Panc1 (cell line): ENCODE results near the gene INPP5A. TPM values are rescaled to one million over a fixed set of nuclear protein-coding genes. Genes with fewer than 3 reads are reported as not detected.

Experiments used
- ATAC-seq: fragments of 200-7000 bp; cut with Tn5 transposase; 2 replicates; pipeline ENCODE4 v1.9.1; 2020; ENCODE audit warnings: mild to moderate bottlenecking, moderate library complexity
- BruUV-seq: library from RNA; stranded (reverse); fragments of 400-500 nt; replicated peaks from 2 replicates; lab custom pipeline; 2021; lab: Mats Ljungman, UMichigan
- CTCF ChIA-PET: fragments of 300-600 bp; sonication (Branson Sonifier 250); formaldehyde crosslinking; loops from one replicate; lab custom pipeline; 2022; ENCODE audit warnings: antibody characterized with exemption; lab: Charles Lee
- POLR2A ChIA-PET: fragments of 300-600 bp; sonication (Branson Sonifier 250); formaldehyde crosslinking; loops from one replicate; lab custom pipeline; 2022; ENCODE audit warnings: antibody characterized with exemption; lab: Charles Lee
- DNase-seq: peaks from one replicate; pipeline ENCODE4 v3.0.0-alpha.2; 2010; ENCODE audit warnings: low read depth, low spot score
- H3K27ac ChIP-seq: 2 replicates; pipeline ENCODE4 v1.5.1; 2011; ENCODE audit warnings: mild to moderate bottlenecking, low read length, inconsistent platforms
- H3K27me3 ChIP-seq: fragments of 200-500 bp; sonication (Bioruptor generic); 2 replicates; pipeline ENCODE4 v1.6.0; 2014; ENCODE audit warnings: low read length, inconsistent platforms; ENCODE audit not compliant: control insufficient read depth, insufficient read depth
- H3K36me3 ChIP-seq: fragments of 200-500 bp; sonication (Bioruptor generic); 2 replicates; pipeline ENCODE4 v1.5.1; 2014; ENCODE audit warnings: inconsistent platforms, mild to moderate bottlenecking, low read length, moderate library complexity; ENCODE audit not compliant: control insufficient read depth, insufficient read depth
- H3K4me1 ChIP-seq: 2 replicates; pipeline ENCODE4 v1.5.1; 2011; ENCODE audit warnings: inconsistent platforms, mild to moderate bottlenecking, low read length, moderate library complexity; ENCODE audit not compliant: control insufficient read depth, insufficient read depth
- H3K4me3 ChIP-seq, 2 experiments: 2 replicates each; pipeline ENCODE4 v1.5.1; 2011 to 2012; ENCODE audit warnings: low read depth in 2 of 2, low read length in 2 of 2, mild to moderate bottlenecking in 2 of 2, inconsistent platforms in 1 of 2, moderate library complexity in 1 of 2
- H3K9me3 ChIP-seq: fragments of 200-500 bp; sonication (Bioruptor generic); 2 replicates; pipeline ENCODE4 v1.5.1; 2014; ENCODE audit warnings: low read depth, mild to moderate bottlenecking, inconsistent platforms, low read length, moderate library complexity; ENCODE audit not compliant: control insufficient read depth, insufficient read depth
- CTCF ChIP-seq: fragments of 450-650 bp; IDR thresholded peaks from 2 replicates; pipeline ENCODE4 v1.5.1; 2017; ENCODE audit warnings: mild to moderate bottlenecking
- POLR2AphosphoS5 ChIP-seq: IDR thresholded peaks from 2 replicates; pipeline ENCODE4 v1.6.1; 2012; ENCODE audit warnings: mild to moderate bottlenecking, low read depth, low read length, moderate library complexity
- REST ChIP-seq, 2 experiments: IDR thresholded peaks; 2 replicates each; pipeline ENCODE4 v1.6.1; 2011 to 2012; ENCODE audit warnings: low read depth in 2 of 2, control low read depth in 1 of 2, low read length in 1 of 2, mild to moderate bottlenecking in 1 of 2, moderate library complexity in 1 of 2; ENCODE audit not compliant: insufficient read depth in 1 of 2
- SIN3A ChIP-seq: IDR thresholded peaks from 2 replicates; pipeline ENCODE4 v1.6.1; 2012; ENCODE audit warnings: low read depth, mild to moderate bottlenecking, low read length, moderate library complexity, borderline replicate concordance; ENCODE audit not compliant: insufficient read depth
- TCF7L2 ChIP-seq: IDR thresholded peaks from 2 replicates; pipeline ENCODE4 v1.6.1; 2011; ENCODE audit warnings: mild to moderate bottlenecking, low read depth, low read length, inconsistent platforms
- in situ Hi-C: cut with HindIII; loops from 2 replicates; pipeline ENCODE4 v1.10.0; 2016; ENCODE audit warnings: low sequenced_read_pairs, low pct_unique_long_range_greater_than_20kb
- intact Hi-C: fragments of 100-400 bp; cut with micrococcal nuclease; formaldehyde crosslinking; loops from one replicate; pipeline ENCODE4 v1.10.0; 2022; ENCODE audit not compliant: unreplicated experiment
- total RNA-seq: library from RNA; stranded (reverse); gene quantifications from one replicate; pipeline ENCODE4 v1.2.1, GENCODE V29; 2021; ENCODE audit not compliant: unreplicated experiment

The INPP5A gene
- total RNA-seq, 1 experiment from 2014 or later = 60.0 TPM

GRCh38 chr10:132493756-132494290 lies 43.8 kb upstream of the INPP5A start:
- Histone ChIP-seq H3K36me3 (no peaks in the 10 kb centered on the region), H3K9me3 (no peaks in the 10 kb centered on the region), H3K27ac (no peak overlapping the region), H3K27me3 (no peaks in the 10 kb centered on the region), H3K4me1 (peaks cover 7% of the 10 kb centered on the region; the same call in 1 of the 2 replicates), H3K4me3 (no peak overlapping the region)
- intact Hi-C loops (no loop called here), in situ Hi-C loops (no loop called here)
- TF ChIP-seq TCF7L2 (no peak), CTCF (no peak), REST (IDR thresholded peaks at IDR 0.05; ENCODE audit: insufficient read depth in 1 of 2, low read depth in 2 of 2, low read length in 1 of 2) (no peak), SIN3A (no peak), POLR2AphosphoS5 (no peak)
- CTCF ChIA-PET = no interaction called here
- POLR2A ChIA-PET = no interaction called here
- ATAC-seq (no peak), DNase-seq (no peak)
- no TSS peak for BruUV-seq

- ChIA-PET CTCF (interaction anchor here (0.7 kb wide), 2 partner anchors 93 to 269 kb away, joined by 3 to 4 read pairs; no protein-coding TSS in a partner anchor), POLR2A (no interaction called here)
- intact Hi-C loops (no loop called here), in situ Hi-C loops (no loop called here)
- Histone ChIP-seq H3K27ac (no peak overlapping the region), H3K27me3 (no peaks in the 10 kb centered on the region), H3K4me1 (no peaks in the 10 kb centered on the region), H3K36me3 (no peaks in the 10 kb centered on the region), H3K4me3 (no peak overlapping the region), H3K9me3 (no peaks in the 10 kb centered on the region)
- TF ChIP-seq CTCF = no peak
- no peak for TF ChIP-seq TCF7L2
- TF ChIP-seq SIN3A = no peak
- no peak for TF ChIP-seq POLR2AphosphoS5
- TF ChIP-seq REST (IDR thresholded peaks at IDR 0.05; ENCODE audit: insufficient read depth in 1 of 2, low read depth in 2 of 2, low read length in 1 of 2) = no peak
- DNase-seq = no peak
- ATAC-seq = no peak
- no TSS peak for BruUV-seq
These were observed 42.5 kb upstream of the INPP5A start for GRCh38 chr10:132494866-132495630.
